HepG2 (cell line): Measurements from ENCODE around the gene TDP2. TPM values are rescaled to one million over a fixed set of nuclear protein-coding genes. Genes with fewer than 3 reads are reported as not detected.
A peak's percentile ranks its signal among the peaks of the same experiment; 100 is the strongest.

Source experiments
- ATF2 ChIP-seq: sonication (generic); formaldehyde crosslinking; IDR thresholded peaks from 2 replicates; pipeline ENCODE4 v1.4.0; 2020; ENCODE audit warnings: missing genetic modification reagents
- CREM ChIP-seq, 2 experiments: sonication (generic) in 1 of 2; formaldehyde crosslinking in 1 of 2; IDR thresholded peaks; 2 replicates each; pipeline versions ENCODE4 v1.4.0 to v1.6.1; 2016 to 2020; ENCODE audit warnings: antibody characterized with exemption in 1 of 2, mild to moderate bottlenecking in 1 of 2, missing genetic modification reagents in 1 of 2
- DZIP1 ChIP-seq: sonication (generic); formaldehyde crosslinking; IDR thresholded peaks from 2 replicates; pipeline ENCODE4 v1.5.0; 2020; ENCODE audit warnings: mild to moderate bottlenecking, missing genetic modification reagents
- MTERF4 ChIP-seq: sonication (generic); formaldehyde crosslinking; IDR thresholded peaks from 2 replicates; pipeline ENCODE4 v1.8.0; 2023; ENCODE audit warnings: mild to moderate bottlenecking, missing genetic modification reagents
- PHF20 ChIP-seq: sonication (generic); formaldehyde crosslinking; IDR thresholded peaks from 2 replicates; pipeline ENCODE4 v1.5.0; 2020; ENCODE audit warnings: mild to moderate bottlenecking, missing genetic modification reagents
- SSRP1 ChIP-seq: IDR thresholded peaks from 2 replicates; pipeline ENCODE4 v1.6.1; 2016; ENCODE audit warnings: control low read depth
- STAT5B ChIP-seq: sonication (generic); formaldehyde crosslinking; IDR thresholded peaks from 2 replicates; pipeline ENCODE4 v1.4.0; 2020; ENCODE audit warnings: missing genetic modification reagents
- TGIF2 ChIP-seq: IDR thresholded peaks from 2 replicates; pipeline ENCODE4 v1.6.1; 2016; ENCODE audit warnings: control low read depth, missing compliant biosample characterization
- TRIM22 ChIP-seq: fragments of 450-650 bp; IDR thresholded peaks from 2 replicates; pipeline ENCODE4 v1.6.1; 2017
- TSC22D2 ChIP-seq: sonication (generic); formaldehyde crosslinking; IDR thresholded peaks from 2 replicates; pipeline ENCODE4 v1.5.1; 2020; ENCODE audit warnings: missing genetic modification reagents, mild to moderate bottlenecking, borderline replicate concordance
- ZNF224 ChIP-seq: sonication (generic); formaldehyde crosslinking; IDR thresholded peaks from 2 replicates; pipeline ENCODE4 v1.5.0; 2020; ENCODE audit warnings: mild to moderate bottlenecking, missing genetic modification reagents
- ZNF570 ChIP-seq: sonication (generic); formaldehyde crosslinking; IDR thresholded peaks from 2 replicates; pipeline ENCODE4 v1.4.0; 2020; ENCODE audit warnings: mild to moderate bottlenecking, missing genetic modification reagents, borderline replicate concordance
- ZNF616 ChIP-seq: sonication (generic); formaldehyde crosslinking; IDR thresholded peaks from 2 replicates; pipeline ENCODE4 v1.5.0; 2020; ENCODE audit warnings: low read depth, mild to moderate bottlenecking, missing genetic modification reagents
- ZNF775 ChIP-seq: sonication (generic); formaldehyde crosslinking; IDR thresholded peaks from 2 replicates; pipeline ENCODE4 v1.4.0; 2020; ENCODE audit warnings: missing genetic modification reagents, mild to moderate bottlenecking, moderate library complexity, borderline replicate concordance
- ZSCAN21 ChIP-seq: sonication (generic); formaldehyde crosslinking; IDR thresholded peaks from 2 replicates; pipeline ENCODE4 v1.8.0; 2022; ENCODE audit warnings: mild to moderate bottlenecking, missing genetic modification reagents, moderate library complexity, borderline replicate concordance
- polyA plus RNA-seq, 8 experiments: library from polyadenylated mRNA; depleted of rRNA in 3 of 8; stranded (reverse) in 7 of 8; unstranded in 1 of 8; fragments of >200 nt; fragmentation: Illumina TruSeq in 4 of 8; extraction: Trizol in 4 of 8; gene quantifications; 2 replicates each; pipeline versions ENCODE4 v1.2.1 to v1.2.3, GENCODE V29; 2011 to 2016; ENCODE audit warnings: low read depth in 4 of 8, missing spikeins in 1 of 8, mixed read lengths in 1 of 8; ENCODE audit not compliant: insufficient read depth in 1 of 8
- total RNA-seq, 5 experiments: library from RNA; depleted of rRNA; stranded (reverse); fragments of >200 nt; fragmentation: Illumina TruSeq; extraction: Trizol; gene quantifications; 2 replicates each; pipeline ENCODE4 v1.2.3, GENCODE V29; 2016; ENCODE audit warnings: low read depth in 1 of 5
- TF ChIP-seq, protein P1 (sequence below): sonication (generic); formaldehyde crosslinking; IDR thresholded peaks from 2 replicates; pipeline ENCODE4 v1.4.0; 2020; ENCODE audit warnings: mild to moderate bottlenecking, missing genetic modification reagents
- TF ChIP-seq, protein P2 (sequence below): sonication (generic); formaldehyde crosslinking; IDR thresholded peaks from 2 replicates; pipeline ENCODE4 v1.5.0; 2020; ENCODE audit warnings: mild to moderate bottlenecking, missing genetic modification reagents, borderline replicate concordance

Gene TDP2
- total and polyA plus RNA-seq, 2 of the 13 experiments (the other 11 are each of a cell fraction or from before 2014, with no cell fraction given): 30.5 to 42.6 TPM

DNA sequence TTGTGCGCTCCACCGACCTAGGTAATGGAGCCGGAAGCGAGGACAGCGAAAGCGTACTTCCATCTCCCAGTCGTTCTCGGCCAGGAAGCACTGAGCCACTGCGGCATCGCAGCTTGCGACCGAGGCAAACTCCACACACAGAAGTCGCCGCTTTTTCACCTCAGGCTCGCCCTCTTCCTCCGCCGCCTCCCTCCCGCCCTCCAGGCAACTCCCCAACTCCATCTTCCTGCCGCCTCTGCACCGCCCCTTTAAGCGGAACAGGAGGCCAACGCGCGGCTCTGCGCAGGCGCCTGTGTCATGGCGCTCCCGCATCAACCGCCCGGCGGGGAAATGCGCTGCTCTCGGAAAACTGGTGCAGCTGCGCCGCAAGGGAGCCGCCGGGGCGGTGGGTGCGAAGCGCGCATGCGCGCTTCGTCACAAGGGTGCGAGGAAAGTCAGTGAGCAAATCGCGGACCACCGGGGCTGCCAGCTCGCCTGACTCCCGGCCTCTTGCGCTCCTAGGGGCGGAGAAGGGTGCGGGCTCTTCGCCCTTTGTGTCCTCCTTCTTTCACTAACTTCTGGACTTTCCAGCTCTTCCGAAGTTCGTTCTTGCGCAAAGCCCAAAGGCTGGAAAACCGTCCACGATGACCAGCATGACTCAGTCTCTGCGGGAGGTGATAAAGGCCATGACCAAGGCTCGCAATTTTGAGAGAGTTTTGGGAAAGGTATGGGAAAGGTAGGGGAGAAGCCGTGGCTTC lies at the start of gene TDP2, which contains the start of gene ACOT13 (continued):
- TF ChIP-seq TRIM22: no peak
- TF ChIP-seq ZNF224 (CRISPR knock-in tag): peak; percentile 97
- TF ChIP-seq TSC22D2 (CRISPR knock-in tag): peak; percentile 71; the same call in 1 of the 2 replicates
- TF ChIP-seq ATF2 (CRISPR knock-in tag): peak; percentile 91
- TF ChIP-seq STAT5B: 0 out of 2 replicates have a peak, but pooled peaks have one; percentile 21
- peak; percentile 98 for TF ChIP-seq MTERF4 (CRISPR knock-in tag)
- TF ChIP-seq SSRP1: no peak
- no peak; the same call in 1 of the 2 replicates for TF ChIP-seq ZNF775 (CRISPR knock-in tag)
- no peak for TF ChIP-seq ZNF570
- peak; percentile 63 for TF ChIP-seq CREM (IDR thresholded peaks at IDR 0.05)
- TF ChIP-seq CREM (CRISPR knock-in tag; IDR thresholded peaks at IDR 0.05): peak; percentile 37; the same call in 1 of the 2 replicates
- peak; percentile 92 for TF ChIP-seq PHF20
- TF ChIP-seq DZIP1: no peak
- TF ChIP-seq ZNF616 (CRISPR knock-in tag): peak; percentile 63
- TF ChIP-seq TGIF2 (CRISPR knock-in tag): peak; percentile 16; the same call in 1 of the 2 replicates
- TF ChIP-seq, protein P1, sequence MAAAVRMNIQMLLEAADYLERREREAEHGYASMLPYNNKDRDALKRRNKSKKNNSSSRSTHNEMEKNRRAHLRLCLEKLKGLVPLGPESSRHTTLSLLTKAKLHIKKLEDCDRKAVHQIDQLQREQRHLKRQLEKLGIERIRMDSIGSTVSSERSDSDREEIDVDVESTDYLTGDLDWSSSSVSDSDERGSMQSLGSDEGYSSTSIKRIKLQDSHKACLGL: peak; percentile 74
- TF ChIP-seq ZSCAN21: peak; percentile 56; the same call in 1 of the 2 replicates
- TF ChIP-seq, protein P2, sequence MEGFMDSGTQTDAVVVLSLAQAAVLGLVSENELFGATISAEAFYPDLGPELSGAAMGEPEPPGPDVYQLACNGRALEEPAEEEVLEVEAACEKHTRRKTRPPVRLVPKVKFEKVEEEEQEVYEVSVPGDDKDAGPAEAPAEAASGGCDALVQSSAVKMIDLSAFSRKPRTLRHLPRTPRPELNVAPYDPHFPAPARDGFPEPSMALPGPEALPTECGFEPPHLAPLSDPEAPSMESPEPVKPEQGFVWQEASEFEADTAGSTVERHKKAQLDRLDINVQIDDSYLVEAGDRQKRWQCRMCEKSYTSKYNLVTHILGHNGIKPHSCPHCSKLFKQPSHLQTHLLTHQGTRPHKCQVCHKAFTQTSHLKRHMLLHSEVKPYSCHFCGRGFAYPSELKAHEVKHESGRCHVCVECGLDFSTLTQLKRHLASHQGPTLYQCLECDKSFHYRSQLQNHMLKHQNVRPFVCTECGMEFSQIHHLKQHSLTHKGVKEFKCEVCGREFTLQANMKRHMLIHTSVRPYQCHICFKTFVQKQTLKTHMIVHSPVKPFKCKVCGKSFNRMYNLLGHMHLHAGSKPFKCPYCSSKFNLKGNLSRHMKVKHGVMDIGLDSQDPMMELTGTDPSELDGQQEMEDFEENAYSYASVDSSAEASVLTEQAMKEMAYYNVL: peak; percentile 95
